GM23248 (cell line): ENCODE measurements around the gene CENPL. TPM values are rescaled to one million over a fixed set of nuclear protein-coding genes. Genes with fewer than 3 reads are reported as not detected.

Source experiments
- DNase-seq: peaks from one replicate; pipeline ENCODE4 v3.0.0-alpha.2; 2015
- H2AFZ ChIP-seq: fragments of 200-600 bp; sonication (generic); 2 replicates; pipeline ENCODE4 v1.6.1; 2016; ENCODE audit warnings: antibody characterized with exemption
- H3F3A ChIP-seq: fragments of 200-600 bp; sonication (generic); 2 replicates; pipeline ENCODE4 v1.6.1; 2016; ENCODE audit warnings: mild to moderate bottlenecking, antibody characterized with exemption, mixed run types; ENCODE audit not compliant: insufficient read depth
- H3K27ac ChIP-seq: fragments of 200-600 bp; sonication (generic); 2 replicates; pipeline ENCODE4 v1.5.1; 2016; ENCODE audit warnings: mild to moderate bottlenecking
- H3K27me3 ChIP-seq: fragments of 200-600 bp; sonication (generic); replicated peaks from 2 replicates; pipeline ENCODE4 v1.6.1; 2016; ENCODE audit warnings: mild to moderate bottlenecking; ENCODE audit not compliant: insufficient read depth
- H3K36me3 ChIP-seq: fragments of 200-600 bp; sonication (generic); 2 replicates; pipeline ENCODE4 v1.6.1; 2016; ENCODE audit warnings: low read depth, mild to moderate bottlenecking
- H3K4me1 ChIP-seq: fragments of 200-600 bp; sonication (generic); 2 replicates; pipeline ENCODE4 v1.6.1; 2016; ENCODE audit warnings: mild to moderate bottlenecking; ENCODE audit not compliant: insufficient read depth
- H3K4me2 ChIP-seq: fragments of 200-600 bp; sonication (generic); one replicate; pipeline ENCODE4 v1.6.1; 2016; ENCODE audit warnings: mild to moderate bottlenecking; ENCODE audit not compliant: unreplicated experiment
- H3K4me3 ChIP-seq: fragments of 200-600 bp; sonication (generic); 2 replicates; pipeline ENCODE4 v1.5.1; 2016; ENCODE audit warnings: mild to moderate bottlenecking
- H3K79me2 ChIP-seq: fragments of 200-600 bp; sonication (generic); 2 replicates; pipeline ENCODE4 v1.6.1; 2016; ENCODE audit warnings: mild to moderate bottlenecking; ENCODE audit not compliant: insufficient read depth
- H3K9ac ChIP-seq: fragments of 200-600 bp; sonication (generic); 2 replicates; pipeline ENCODE4 v1.6.1; 2016; ENCODE audit warnings: mild to moderate bottlenecking
- H3K9me2 ChIP-seq: fragments of 200-600 bp; sonication (generic); 2 replicates; pipeline ENCODE4 v1.6.1; 2016; ENCODE audit warnings: mixed run types, mild to moderate bottlenecking, moderate library complexity; ENCODE audit not compliant: insufficient read depth
- H3K9me3 ChIP-seq: fragments of 200-600 bp; sonication (generic); one replicate; pipeline ENCODE4 v1.6.1; 2017; ENCODE audit warnings: low read depth
- H4K20me1 ChIP-seq: fragments of 200-600 bp; sonication (generic); 2 replicates; pipeline ENCODE4 v1.6.0; 2016; ENCODE audit not compliant: insufficient read depth
- EZH2 ChIP-seq: fragments of 200-600 bp; sonication (generic); IDR thresholded peaks from 2 replicates; pipeline ENCODE4 v1.6.1; 2018; ENCODE audit warnings: antibody characterized with exemption, mild to moderate bottlenecking; ENCODE audit not compliant: insufficient read depth, poor library complexity, severe bottlenecking
- EZH2phosphoT487 ChIP-seq: fragments of 200-600 bp; sonication (generic); IDR thresholded peaks from 2 replicates; pipeline ENCODE4 v1.6.1; 2018; ENCODE audit warnings: antibody characterized with exemption, moderate library complexity, mild to moderate bottlenecking, low read depth; ENCODE audit not compliant: insufficient read depth
- WGBS, 2 experiments: methylation state at CpG; one replicate each; pipeline ENCODE4 v1.1.6; 2015 to 2017; ENCODE audit warnings: low lambda C conversion rate in 2 of 2, low coverage in 1 of 2; ENCODE audit errors: missing lambda C conversion rate in 2 of 2; 5-methylcytosine and 5-hydroxymethylcytosine counted together
- in situ Hi-C: fragments of 300-500 bp; cut with MboI; formaldehyde crosslinking; loops from 2 replicates; pipeline ENCODE4 v1.15.0; 2020
- polyA plus RNA-seq: library from polyadenylated mRNA; unstranded; fragments of >200 nt; fragmentation: Nextera tagmentation; extraction: Ambion mirVana; gene quantifications from 2 replicates; pipeline ENCODE4 v1.2.1, GENCODE V29; 2016
- total RNA-seq: library from RNA; depleted of rRNA; stranded (reverse); fragments of >200 nt; shearing (Covaris generic); gene quantifications from 2 replicates; pipeline ENCODE4 v1.2.3, GENCODE V29; 2014

Gene CENPL
- total and polyA plus RNA-seq, 2 experiments from 2014 or later = 10.4 to 14.9 TPM

- Histone ChIP-seq H4K20me1 (no peaks in the 10 kb centered on the region), H3K4me3 (no peak overlapping the region), H3K9me2 (no peaks in the 10 kb centered on the region), H3K9ac (no peak overlapping the region), H3K4me2 (no peak overlapping the region), H3K9me3 (no peaks in the 10 kb centered on the region), H3K27ac (no peak overlapping the region), H3K4me1 (peaks cover 12% of the 10 kb centered on the region), H3F3A (peaks cover 29% of the 10 kb centered on the region; the same call in 1 of the 2 replicates), H2AFZ (no peak overlapping the region), H3K36me3 (peaks cover 10% of the 10 kb centered on the region), H3K79me2 (no peaks in the 10 kb centered on the region), H3K27me3 (no peaks in the 10 kb centered on the region)
- no peak for DNase-seq
- 77 to 79% methylated on average over 4 of the region's 4 CpGs for WGBS, 2 experiments
- no peak for TF ChIP-seq EZH2phosphoT487
- no peak for TF ChIP-seq EZH2
- in situ Hi-C loops = no loop called here
Measured at GRCh38 chr1:173852105-173852504, 27.4 kb upstream of the CENPL start.

- Histone ChIP-seq H3K9me2 (no peaks in the 10 kb centered on the region), H3K79me2 (no peaks in the 10 kb centered on the region), H3K9ac (no peak overlapping the region), H3K27ac (no peak overlapping the region), H3K27me3 (no peaks in the 10 kb centered on the region), H3F3A (no peaks in the 10 kb centered on the region), H3K36me3 (peaks cover 26% of the 10 kb centered on the region), H4K20me1 (no peaks in the 10 kb centered on the region), H2AFZ (no peak overlapping the region), H3K4me3 (no peak overlapping the region), H3K4me2 (no peak overlapping the region), H3K9me3 (no peaks in the 10 kb centered on the region), H3K4me1 (no peaks in the 10 kb centered on the region)
- WGBS, 2 experiments = 94 to 100% methylated on average over 1 of the region's 1 CpG
- no peak for DNase-seq
- no peak for TF ChIP-seq EZH2
- TF ChIP-seq EZH2phosphoT487 = no peak
- in situ Hi-C loops = loop anchor here (25.0 kb wide), 1 partner anchor 1095 kb away; no protein-coding TSS in a partner anchor
Measured at GRCh38 chr1:173832748-173833147, 8.1 kb upstream of the CENPL start.

GRCh38 chr1:173827611-173828010 lies 2.9 kb upstream of the CENPL start:
- in situ Hi-C loops = loop anchor here (25.0 kb wide), 1 partner anchor 1090 kb away; no protein-coding TSS in a partner anchor
- WGBS, 2 experiments = 88% methylated on average over 2 of the region's 2 CpGs
- H3K4me2 ChIP-seq = no peak overlapping the region

GRCh38 chr1:173823781-173824314 lies 835 bp downstream of the CENPL start:
- H3K9me3 ChIP-seq = no peaks in the 10 kb centered on the region
- in situ Hi-C loops = no loop called here
- peaks cover 51% of the 10 kb centered on the region for H3K79me2 ChIP-seq
- no peaks in the 10 kb centered on the region for H4K20me1 ChIP-seq
- peak overlapping the region; percentile 81 for H2AFZ ChIP-seq
- H3K4me2 ChIP-seq = peak overlapping the region; percentile 90
- H3K4me1 ChIP-seq = peaks cover 15% of the 10 kb centered on the region
- peak; percentile 63 for DNase-seq
- peak overlapping the region; percentile 94 for H3K27ac ChIP-seq
- H3K9ac ChIP-seq = peak overlapping the region; percentile 92
- H3K9me2 ChIP-seq = no peaks in the 10 kb centered on the region
- no peaks in the 10 kb centered on the region for H3F3A ChIP-seq
- 0 out of 2 replicates have a peak, but pooled peaks cover 4% of the 10 kb centered on the region for H3K36me3 ChIP-seq
- peak overlapping the region; percentile 93 for H3K4me3 ChIP-seq
- no peaks in the 10 kb centered on the region for H3K27me3 ChIP-seq
- WGBS, 2 experiments = 0 to 1% methylated on average over 21 to 25 of the region's 25 CpGs
- no peak for TF ChIP-seq EZH2
- TF ChIP-seq EZH2phosphoT487 = no peak

More at GRCh38 chr1:173827611-173828010, 2.9 kb upstream of the CENPL start:
- H3K27me3 ChIP-seq = no peaks in the 10 kb centered on the region
- no peak overlapping the region for H3K4me3 ChIP-seq
- TF ChIP-seq EZH2phosphoT487 (no peak), EZH2 (no peak)
- H3K9me2 ChIP-seq = no peaks in the 10 kb centered on the region
- peak; percentile 31 for DNase-seq
- H3K9me3 ChIP-seq = no peaks in the 10 kb centered on the region
- peaks cover 6% of the 10 kb centered on the region; the same call in 1 of the 2 replicates for H3K4me1 ChIP-seq
- peaks cover 11% of the 10 kb centered on the region; the same call in 1 of the 2 replicates for H3K36me3 ChIP-seq
- H4K20me1 ChIP-seq = no peaks in the 10 kb centered on the region
- H3K79me2 ChIP-seq = peaks cover 14% of the 10 kb centered on the region
- H3K9ac ChIP-seq = no peak overlapping the region
- no peak overlapping the region for H2AFZ ChIP-seq
- no peak overlapping the region for H3K27ac ChIP-seq
- H3F3A ChIP-seq = no peaks in the 10 kb centered on the region
